Measurements from ENCODE around the gene LTBP1.
"Not testable (repeated sequence)": the region's sequence is repeated elsewhere in the genome, so short reads cannot be mapped to it uniquely, and the experiment has no call there.

Gene LTBP1

DNA sequence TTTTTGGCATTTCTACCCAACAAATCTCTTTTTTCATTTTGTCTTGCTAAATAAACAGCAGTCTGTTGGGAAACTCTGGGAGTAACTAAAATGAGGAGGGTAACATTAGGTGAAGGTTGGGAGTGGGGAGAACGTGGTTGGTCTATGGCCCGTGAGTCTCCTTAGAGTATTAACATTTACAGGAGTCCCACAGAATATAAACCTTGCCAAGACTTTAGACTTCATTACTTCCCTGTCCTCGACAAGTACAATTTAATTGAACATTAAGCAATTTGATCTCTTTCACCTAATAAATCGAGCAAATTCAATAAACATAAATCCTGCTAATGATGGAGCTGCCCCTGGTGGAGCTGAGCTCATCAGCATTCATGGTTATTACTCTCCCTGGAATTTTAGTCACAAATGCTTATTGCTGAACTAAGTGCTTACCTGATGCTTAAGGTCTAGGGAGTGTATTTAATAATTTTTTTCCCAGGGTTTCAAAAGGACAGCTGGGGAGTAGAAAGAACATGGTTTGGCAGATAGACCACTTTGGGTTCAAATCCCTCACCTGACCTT lies 434.6 kb downstream of the LTBP1 start:
- no peak for DNase-seq (ENCODE audit: low read depth in 2 of 2)

GRCh38 chr2:33383855-33384598 lies 437.3 kb downstream of the LTBP1 start:
- DNase-seq (ENCODE audit: low read depth in 2 of 2), result no peak

DNA sequence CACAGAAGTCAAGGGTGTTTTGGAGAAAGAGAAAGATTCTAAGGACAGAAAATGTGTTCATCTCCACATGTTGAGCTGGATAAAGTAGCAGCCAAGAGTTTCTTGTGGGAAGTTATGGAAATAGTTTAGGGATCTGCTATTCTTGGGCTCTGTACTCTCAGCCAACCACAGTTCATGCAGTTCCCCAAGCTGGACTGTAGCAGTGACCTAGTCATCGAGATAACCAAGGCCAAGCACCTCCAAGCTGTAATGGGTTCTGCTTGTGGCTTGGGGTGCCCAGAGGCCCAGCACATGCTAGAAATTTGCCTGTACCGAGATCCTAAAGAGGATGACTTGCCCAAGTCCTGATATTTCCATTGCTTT lies 437.8 kb downstream of the LTBP1 start:
- no peak for DNase-seq (ENCODE audit: low read depth in 2 of 2)

- no peak for DNase-seq (ENCODE audit: low read depth in 2 of 2)
Observed at GRCh38 chr2:33388996-33389395, 442.2 kb downstream of the LTBP1 start.

DNA sequence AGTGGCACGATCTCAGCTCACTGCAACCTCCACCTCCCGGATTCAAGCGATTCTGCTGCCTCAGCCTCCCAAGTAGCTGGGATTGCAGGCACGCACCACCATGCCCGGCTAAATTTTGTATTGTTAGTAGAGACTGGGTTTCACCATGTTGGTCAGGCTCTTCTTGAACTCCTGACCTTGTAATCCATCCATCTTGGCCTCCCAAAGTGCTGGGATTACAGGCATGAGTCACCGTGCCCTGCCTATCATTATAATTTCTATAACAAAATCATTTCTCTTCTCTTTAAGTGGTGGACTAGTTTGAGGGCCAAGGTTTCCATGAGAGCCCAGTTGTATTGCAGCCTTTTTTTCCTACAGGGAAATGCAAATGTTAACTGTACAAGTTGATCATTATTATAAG lies 442.9 kb downstream of the LTBP1 start:
- DNase-seq (ENCODE audit: low read depth in 2 of 2), result not testable (repeated sequence)

- DNase-seq (ENCODE audit: low read depth in 2 of 2), result no peak
Observed at GRCh38 chr2:33391529-33392255, 444.9 kb downstream of the LTBP1 start.

- no peak for DNase-seq (ENCODE audit: low read depth in 2 of 2)
Observed at GRCh38 chr2:33392366-33392765, 445.6 kb downstream of the LTBP1 start.

GRCh38 chr2:33395034-33395433 lies 448.3 kb downstream of the LTBP1 start:
- no peak for DNase-seq (ENCODE audit: low read depth in 2 of 2)

DNA sequence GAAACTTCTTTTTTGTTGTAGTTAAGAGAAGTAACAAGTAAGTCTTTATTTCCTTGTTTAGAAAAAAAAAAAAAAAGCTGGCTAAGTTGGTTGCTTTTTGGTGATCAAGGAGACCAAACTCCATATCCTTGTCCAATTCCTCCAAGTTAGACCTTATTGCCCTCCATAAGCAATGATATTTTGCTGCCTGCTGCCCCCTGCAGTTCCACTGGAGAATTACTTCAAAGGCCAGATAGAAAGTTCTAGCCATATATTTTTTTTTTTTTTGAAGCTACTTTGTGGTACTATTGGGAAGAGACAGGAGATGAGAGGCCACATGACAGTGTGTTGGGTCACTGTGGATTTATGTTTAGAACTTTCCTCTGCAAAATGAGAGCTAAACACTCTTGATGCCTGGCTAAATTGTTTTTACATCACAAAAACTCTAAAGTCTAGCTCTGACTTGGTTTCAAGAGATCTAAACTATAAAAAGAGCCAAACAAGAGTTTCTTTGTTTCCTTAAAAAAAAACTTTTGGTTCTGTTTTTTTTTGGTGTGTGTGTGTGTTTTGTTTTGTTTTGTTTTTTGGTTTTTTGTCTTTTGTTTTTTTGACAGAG lies 449.0 kb downstream of the LTBP1 start:
- DNase-seq (ENCODE audit: low read depth in 2 of 2), result peak; percentile 5 to 28

DNA sequence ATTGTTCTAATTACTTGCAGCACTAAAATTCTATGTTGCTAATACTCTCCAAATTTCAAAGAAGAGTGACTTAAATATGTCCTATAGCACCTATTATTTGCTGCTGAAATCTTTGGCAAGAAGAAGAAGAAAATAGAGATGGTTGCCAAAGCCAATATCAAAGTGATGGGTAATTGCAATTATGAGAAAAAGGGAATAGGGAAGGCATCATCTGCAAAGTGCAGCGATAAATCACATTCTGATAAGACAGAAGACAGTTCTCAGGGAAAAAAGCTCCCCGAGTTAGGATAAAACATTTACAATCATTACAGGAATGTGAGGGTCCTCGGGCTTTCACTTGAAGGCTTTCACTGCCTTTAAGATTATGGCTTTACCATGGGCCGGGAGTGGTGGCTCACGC lies 457.6 kb downstream of the LTBP1 start:
- no peak for DNase-seq (ENCODE audit: low read depth in 2 of 2)

DNA sequence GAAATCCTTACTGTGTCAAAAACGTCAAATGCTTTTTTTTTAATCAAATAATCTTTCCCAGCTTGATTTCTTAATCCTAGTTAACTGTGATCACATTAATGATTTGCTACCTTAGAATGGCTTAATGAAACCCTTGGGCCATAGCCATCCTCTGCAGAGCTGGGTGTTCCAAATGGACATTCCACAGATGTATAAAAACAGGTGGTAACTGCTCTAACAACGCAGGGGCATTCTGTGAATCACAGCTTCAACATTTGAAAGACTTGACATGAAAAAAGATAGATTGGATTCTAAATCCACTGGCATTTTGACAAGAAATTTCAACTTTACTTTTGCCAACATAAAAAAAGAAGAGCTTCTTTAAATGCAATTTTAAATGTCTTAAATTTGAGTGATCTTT lies 459.9 kb downstream of the LTBP1 start:
- no peak for DNase-seq (ENCODE audit: low read depth in 2 of 2)

- no peak for DNase-seq (ENCODE audit: low read depth in 2 of 2)
Observed at GRCh38 chr2:33408109-33408508, 461.4 kb downstream of the LTBP1 start.

- no peak for DNase-seq (ENCODE audit: low read depth in 2 of 2)
Observed at GRCh38 chr2:33409417-33409955, 462.7 kb downstream of the LTBP1 start.

GRCh38 chr2:33411765-33412164 lies 465.0 kb downstream of the LTBP1 start:
- no peak for DNase-seq (ENCODE audit: low read depth in 2 of 2)

GRCh38 chr2:33412920-33413319 lies 466.2 kb downstream of the LTBP1 start:
- DNase-seq (ENCODE audit: low read depth in 2 of 2), result no peak

DNA sequence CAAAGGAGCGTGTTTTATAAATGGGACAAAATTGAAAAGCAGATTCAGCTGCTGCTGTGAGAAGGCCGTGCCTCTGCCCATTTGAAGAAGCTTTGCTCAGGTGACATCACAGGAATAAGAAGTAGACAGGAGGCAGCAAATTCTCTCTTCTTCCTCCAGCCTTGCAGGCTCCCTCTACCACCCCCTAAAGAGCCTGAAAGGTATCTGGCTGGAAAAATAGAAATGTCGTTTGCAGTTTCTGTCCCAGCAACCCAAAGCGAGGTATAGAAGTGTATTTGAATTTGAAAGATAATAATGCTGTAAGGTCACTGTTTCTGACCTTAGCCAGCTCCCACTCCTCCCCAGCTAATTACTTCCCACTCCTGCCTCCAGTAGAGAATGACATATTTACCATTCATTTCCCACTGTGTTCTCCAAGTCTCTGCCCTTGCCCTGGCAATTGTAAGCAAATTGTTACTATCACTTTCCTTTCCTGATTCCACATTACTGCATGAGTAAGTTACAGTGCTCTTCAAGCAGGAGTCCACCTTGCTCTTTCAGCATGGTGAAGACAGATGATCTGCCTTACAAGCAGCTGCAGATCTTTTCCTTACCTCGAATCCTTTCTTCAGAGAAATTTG lies 472.9 kb downstream of the LTBP1 start:
- DNase-seq (ENCODE audit: low read depth in 2 of 2), result no peak

- no peak for DNase-seq (ENCODE audit: low read depth in 2 of 2)
Observed at GRCh38 chr2:33420726-33421125, 474.0 kb downstream of the LTBP1 start.

- DNase-seq (ENCODE audit: low read depth in 2 of 2), result no peak
Observed at GRCh38 chr2:33421820-33422219, 475.1 kb downstream of the LTBP1 start.

GRCh38 chr2:33425161-33425560 lies 478.4 kb downstream of the LTBP1 start:
- no peak for DNase-seq (ENCODE audit: low read depth in 2 of 2)

- DNase-seq (ENCODE audit: low read depth in 2 of 2), result no peak
Observed at GRCh38 chr2:33425586-33426031, 478.9 kb downstream of the LTBP1 start.

- DNase-seq (ENCODE audit: low read depth in 2 of 2), result no peak
Observed at GRCh38 chr2:33426666-33427231, 480.0 kb downstream of the LTBP1 start.

- DNase-seq (ENCODE audit: low read depth in 2 of 2), result no peak
Observed at GRCh38 chr2:33430077-33430476, 483.3 kb downstream of the LTBP1 start.

Data from stimulated activated CD4-positive, alpha-beta T cell treated with anti-CD3 and anti-CD28 coated beads, Interleukin-1b, Interleukin-23, amount 100 ng/mL, for 4 hours (primary cell).